Inflammatory macrophage treated with lipopolysaccharide for 4 hours (primary cell): ENCODE data around the gene PDZD8.
"Not testable (repeated sequence)": the region's sequence is repeated elsewhere in the genome, so short reads cannot be mapped to it uniquely, and the experiment has no call there.

ENCODE experiments used
- DNase-seq: peaks from one replicate; pipeline ENCODE4 v3.0.0-alpha.2; 2020

PDZD8 gene

DNA sequence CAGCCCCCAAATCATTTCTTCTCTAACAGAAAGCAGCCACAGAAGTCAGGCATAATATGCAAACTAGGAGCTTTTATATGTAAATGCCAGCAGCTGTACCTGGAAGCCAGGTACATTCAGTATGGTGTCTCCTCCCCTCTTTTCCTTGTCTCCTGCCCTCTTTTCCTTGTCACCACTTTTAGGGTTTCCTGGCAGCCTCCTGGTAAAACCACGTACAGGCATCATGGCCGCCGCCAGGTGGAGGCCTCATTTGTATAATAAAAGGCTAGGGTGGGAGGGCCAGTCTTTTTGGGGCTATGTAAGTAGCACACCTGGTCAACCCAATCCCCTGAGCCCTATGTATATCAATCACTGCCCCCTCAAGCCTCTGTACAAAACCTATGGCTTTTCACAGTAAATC is 28.7 kb downstream of the PDZD8 start:
- DNase-seq = no peak

DNA sequence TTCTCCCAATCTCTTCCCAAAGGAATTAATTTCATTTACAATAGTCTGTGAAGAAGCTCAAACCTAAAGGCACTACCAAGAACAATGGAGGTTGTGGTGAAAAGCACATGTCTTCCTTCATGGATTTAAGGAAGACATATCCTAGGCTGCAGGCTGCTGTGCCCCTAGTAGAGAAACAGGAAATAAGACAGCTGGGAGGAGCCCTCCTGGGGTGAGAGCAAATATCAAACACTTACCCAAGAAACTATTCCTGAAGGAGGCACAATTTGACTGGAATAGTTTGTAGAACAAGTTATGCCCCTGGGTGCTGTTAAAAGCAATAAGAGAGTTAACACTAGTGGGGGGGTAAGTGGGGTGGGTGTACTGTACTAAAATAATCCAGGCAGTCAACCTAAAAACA is 30.1 kb downstream of the PDZD8 start:
- DNase-seq = no peak

DNA sequence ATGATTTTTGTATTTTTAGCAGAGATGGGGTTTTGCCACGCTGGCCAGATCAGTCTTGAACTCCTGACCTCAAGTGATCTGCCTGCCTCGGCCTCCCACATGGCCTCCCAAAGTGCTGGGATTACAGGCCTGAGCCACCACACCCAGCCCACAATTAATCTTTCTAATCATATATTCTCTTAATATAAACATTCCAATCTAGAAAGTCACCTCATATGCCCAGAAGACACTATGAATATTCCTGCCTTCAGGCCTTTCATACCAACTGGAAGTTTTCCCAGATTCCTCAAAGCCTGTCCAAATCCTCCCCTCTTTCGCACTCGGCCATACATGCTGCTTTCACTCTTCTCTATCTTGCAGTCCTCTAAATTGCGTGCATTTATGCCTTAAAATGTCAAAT is 32.6 kb downstream of the PDZD8 start:
- DNase-seq = no peak

- DNase-seq = no peak
Measured at GRCh38 chr10:117341061-117341460, 34.2 kb downstream of the PDZD8 start.

- DNase-seq = no peak
Measured at GRCh38 chr10:117339979-117340378, 35.3 kb downstream of the PDZD8 start.

- no peak for DNase-seq
Measured at GRCh38 chr10:117339578-117339977, 35.7 kb downstream of the PDZD8 start.

DNA sequence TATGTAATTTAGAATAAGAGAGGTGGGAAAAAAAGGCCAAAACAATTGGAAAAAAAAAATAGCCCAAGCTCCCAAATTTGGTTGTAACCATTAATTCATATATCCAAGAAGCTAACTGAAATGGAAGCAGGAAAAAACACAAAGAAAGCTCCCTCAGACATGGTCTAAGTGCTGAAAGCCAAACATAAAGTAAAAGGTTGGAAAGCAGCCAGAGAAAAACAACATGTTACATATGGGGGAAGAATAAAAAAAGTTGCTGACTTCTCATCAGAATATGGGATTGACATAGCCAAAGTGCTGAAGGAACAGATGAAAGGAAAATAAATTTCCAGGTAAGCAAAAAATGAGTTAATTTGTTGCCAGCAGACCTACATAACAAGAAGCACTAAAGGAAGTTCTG is 40.3 kb downstream of the PDZD8 start:
- DNase-seq = no peak

DNA sequence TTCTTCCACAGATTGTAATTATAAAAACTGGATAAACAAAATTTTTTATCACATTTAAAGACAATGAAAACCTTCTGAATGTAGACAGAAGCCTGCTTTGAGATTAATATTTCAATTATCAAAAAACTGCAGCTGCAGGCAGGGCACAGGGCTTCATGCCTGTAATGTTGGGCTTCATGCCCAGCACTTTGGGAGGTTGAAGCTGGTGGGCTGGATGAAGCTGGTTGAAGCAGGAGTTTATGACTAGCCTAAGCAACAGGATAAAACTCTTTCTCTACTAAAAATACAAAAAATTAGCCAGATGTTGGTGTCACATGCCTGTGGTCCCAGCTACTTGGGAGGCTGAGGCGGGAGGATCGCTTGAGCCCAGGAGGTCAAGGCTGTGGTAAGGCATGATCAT is 41.2 kb downstream of the PDZD8 start:
- no peak for DNase-seq

GRCh38 chr10:117327262-117327661 is 48.0 kb downstream of the PDZD8 start:
- DNase-seq = no peak

GRCh38 chr10:117324367-117324766 is 50.9 kb downstream of the PDZD8 start:
- no peak for DNase-seq

GRCh38 chr10:117322260-117322659 is 53.0 kb downstream of the PDZD8 start:
- no peak for DNase-seq

- DNase-seq = peak; percentile 40
Measured at GRCh38 chr10:117320050-117320665, 55.1 kb downstream of the PDZD8 start.

- no peak for DNase-seq
Measured at GRCh38 chr10:117318909-117319308, 56.3 kb downstream of the PDZD8 start.

DNA sequence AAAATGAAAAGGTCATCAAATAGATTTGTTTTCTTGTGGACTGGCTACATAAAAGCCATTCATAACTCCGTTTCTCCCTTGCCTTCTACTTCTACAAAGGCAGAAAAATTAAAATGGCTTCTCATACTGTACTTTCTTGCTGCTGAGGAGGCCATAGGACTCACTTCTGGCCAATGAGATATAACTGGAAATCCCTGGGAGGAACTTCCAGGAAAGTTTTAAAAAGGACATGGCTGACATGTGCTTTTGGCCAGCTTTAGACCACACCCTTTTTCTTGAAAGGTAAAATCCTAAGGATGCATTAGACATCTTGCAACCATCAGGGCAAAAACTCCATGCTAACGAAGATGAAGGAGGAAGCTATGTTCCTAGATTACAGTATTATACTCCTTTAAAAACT is 58.5 kb downstream of the PDZD8 start:
- no peak for DNase-seq

DNA sequence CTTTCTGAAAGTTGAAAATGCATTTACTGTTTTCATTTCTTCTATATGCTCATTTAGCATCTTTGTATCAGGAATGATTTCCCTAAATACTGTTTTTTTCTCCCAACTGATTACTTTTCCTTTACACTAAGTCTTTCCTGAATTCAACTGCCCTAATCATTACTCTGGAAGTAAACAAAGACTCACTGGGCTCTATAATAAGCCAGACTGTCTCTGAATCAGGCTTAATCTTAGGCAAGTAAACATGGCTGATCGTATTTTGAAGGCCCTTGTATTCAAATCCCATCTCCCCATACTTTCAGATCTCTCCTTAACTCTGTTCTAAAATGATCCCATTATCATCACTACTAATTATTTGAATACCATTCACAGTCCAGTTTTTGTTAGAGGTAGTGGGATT is 61.6 kb downstream of the PDZD8 start:
- DNase-seq = no peak

GRCh38 chr10:117312430-117312829 is 62.8 kb downstream of the PDZD8 start:
- DNase-seq = no peak

DNA sequence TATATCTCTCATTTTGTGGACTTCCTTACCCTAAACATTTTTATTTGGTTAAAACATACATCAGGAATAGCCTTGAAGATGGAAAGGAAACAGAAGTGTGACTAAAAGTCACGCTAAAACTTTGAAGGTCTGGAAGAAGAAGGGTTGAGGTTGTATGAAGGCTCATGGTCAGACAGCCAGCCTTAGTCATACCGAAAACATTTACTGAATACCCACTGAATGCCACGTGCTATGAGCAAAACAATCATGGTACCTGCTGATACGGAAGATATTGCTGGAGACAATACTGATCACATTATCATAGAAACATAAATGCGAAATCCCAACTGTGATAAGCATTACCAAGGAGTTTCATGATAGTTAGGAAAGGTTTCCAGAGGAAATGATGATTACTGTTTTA is 64.0 kb downstream of the PDZD8 start:
- no peak for DNase-seq

- no peak for DNase-seq
Measured at GRCh38 chr10:117306674-117307073, 68.6 kb downstream of the PDZD8 start.

DNA sequence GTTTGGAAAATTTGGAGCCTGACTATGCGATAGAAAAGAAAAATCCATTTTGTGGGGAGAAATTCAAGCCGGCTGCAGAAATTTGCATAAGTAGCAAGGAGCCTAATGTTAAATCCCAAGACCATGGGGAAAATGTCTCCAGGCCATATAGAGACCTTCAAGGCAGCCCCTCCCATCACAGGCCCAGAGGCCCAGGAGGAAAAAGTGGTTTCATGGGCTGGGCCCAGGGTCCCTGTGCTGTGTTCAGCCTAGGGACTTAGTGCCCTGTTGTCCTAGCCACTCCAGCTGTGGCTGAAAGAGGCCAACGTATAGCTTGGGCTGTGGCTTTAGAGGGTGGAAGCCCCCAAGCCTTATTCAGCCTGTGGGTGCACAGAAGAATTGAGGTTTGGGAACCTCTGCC is 71.8 kb downstream of the PDZD8 start:
- not testable (repeated sequence) for DNase-seq

- no peak for DNase-seq
Measured at GRCh38 chr10:117300671-117301070, 74.6 kb downstream of the PDZD8 start.

DNA sequence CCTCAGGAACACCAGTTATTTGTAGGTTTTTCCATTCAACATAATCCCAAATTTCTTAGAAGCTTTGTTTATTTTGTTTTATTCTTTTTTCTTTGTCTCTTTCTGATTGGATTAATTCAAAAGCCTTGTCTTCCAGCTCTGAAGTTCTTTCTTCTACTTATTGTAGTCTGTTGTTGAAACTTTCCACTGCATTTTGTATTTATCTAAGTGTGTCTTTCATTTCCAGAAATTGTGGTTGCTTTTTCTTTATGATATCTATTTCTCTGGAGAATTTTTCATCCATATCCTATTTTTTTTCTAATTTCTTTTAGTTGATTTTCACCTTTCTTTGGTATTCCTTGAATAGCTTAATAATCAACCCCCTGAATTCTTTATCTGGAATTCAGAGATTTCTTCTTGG is 75.8 kb downstream of the PDZD8 start:
- DNase-seq = no peak

DNA sequence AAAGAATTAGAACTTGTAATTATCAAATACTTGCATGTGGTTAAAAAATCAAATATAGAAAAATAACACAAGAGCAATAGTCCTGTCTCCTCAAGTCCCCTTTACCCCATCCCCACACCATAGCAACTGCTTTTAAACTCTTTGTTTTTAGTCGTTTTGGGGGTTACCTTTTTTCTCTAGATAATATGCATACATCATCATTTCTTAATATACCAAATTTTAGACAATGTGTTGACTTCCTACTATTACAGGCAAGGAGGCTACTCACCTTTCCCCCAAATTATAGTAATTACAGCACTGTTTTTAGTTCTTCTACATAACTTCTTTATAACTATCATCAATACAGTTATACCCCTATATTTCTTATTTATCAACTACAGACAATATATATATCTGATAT is 77.0 kb downstream of the PDZD8 start:
- DNase-seq = no peak

DNA sequence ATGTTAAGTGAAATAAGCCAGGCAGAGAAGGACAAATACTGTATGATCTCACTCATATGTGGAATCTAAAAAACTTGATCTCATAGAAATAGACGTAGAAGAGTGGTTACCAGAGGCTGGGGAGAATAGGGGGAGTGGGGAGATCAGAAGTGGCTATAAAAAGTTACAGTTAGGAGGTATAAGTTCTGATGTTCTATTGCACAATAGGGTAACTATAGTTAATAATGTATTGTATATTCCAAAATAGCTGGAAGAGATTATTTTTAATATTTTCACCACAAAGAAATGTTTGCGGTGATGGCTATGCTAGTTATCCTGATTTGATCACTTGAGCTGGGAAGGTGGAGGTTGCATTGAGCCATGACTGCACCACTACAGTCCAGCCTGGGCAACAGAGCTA is 80.5 kb downstream of the PDZD8 start:
- no peak for DNase-seq

GRCh38 chr10:117294039-117294645 is 81.1 kb downstream of the PDZD8 start:
- peak; percentile 43 for DNase-seq

GRCh38 chr10:117290872-117291271 is 84.4 kb downstream of the PDZD8 start:
- DNase-seq = not testable (repeated sequence)
